ENCODE data around the gene KANK4.

Gene KANK4

GRCh38 chr1:62218604-62219003, 100.6 kb downstream of the KANK4 start:
- no peaks in the 10 kb centered on the region for H3K4me1 ChIP-seq (ENCODE audit: control insufficient read depth, insufficient read depth, low read length)
- H3K27ac ChIP-seq (ENCODE audit: low read depth, low read length), result no peak overlapping the region
- no peak overlapping the region for H3K4me3 ChIP-seq (ENCODE audit: low read depth, low read length)
- no peaks in the 10 kb centered on the region for H3K9me3 ChIP-seq (ENCODE audit: control insufficient read depth, insufficient read depth, low read depth, low read length)
- H3K9ac ChIP-seq (ENCODE audit: low read length), result no peak overlapping the region
- H3K27me3 ChIP-seq (ENCODE audit: control insufficient read depth, insufficient read depth, low read length), result no peaks in the 10 kb centered on the region
- H3K36me3 ChIP-seq (ENCODE audit: control insufficient read depth, insufficient read depth, low read length), result peaks cover 17% of the 10 kb centered on the region

GRCh38 chr1:62213075-62213914, 105.9 kb downstream of the KANK4 start:
- no peaks in the 10 kb centered on the region for H3K4me1 ChIP-seq (ENCODE audit: control insufficient read depth, insufficient read depth, low read length)
- H3K4me3 ChIP-seq (ENCODE audit: low read depth, low read length), result no peak overlapping the region
- no peaks in the 10 kb centered on the region for H3K27me3 ChIP-seq (ENCODE audit: control insufficient read depth, insufficient read depth, low read length)
- H3K36me3 ChIP-seq (ENCODE audit: control insufficient read depth, insufficient read depth, low read length), result peaks cover 47% of the 10 kb centered on the region
- no peak overlapping the region for H3K9ac ChIP-seq (ENCODE audit: low read length)
- H3K9me3 ChIP-seq (ENCODE audit: control insufficient read depth, insufficient read depth, low read depth, low read length), result peaks cover 7% of the 10 kb centered on the region; the same call in 1 of the 2 replicates
- no peak overlapping the region for H3K27ac ChIP-seq (ENCODE audit: low read depth, low read length)

- no peak overlapping the region for H3K4me3 ChIP-seq (ENCODE audit: low read depth, low read length)
Measured at GRCh38 chr1:62212411-62212810, 106.8 kb downstream of the KANK4 start.

GRCh38 chr1:62210960-62211359, 108.3 kb downstream of the KANK4 start:
- H3K9me3 ChIP-seq (ENCODE audit: control insufficient read depth, insufficient read depth, low read depth, low read length), result peaks cover 7% of the 10 kb centered on the region; the same call in 1 of the 2 replicates
- H3K27me3 ChIP-seq (ENCODE audit: control insufficient read depth, insufficient read depth, low read length), result no peaks in the 10 kb centered on the region
- no peak overlapping the region for H3K27ac ChIP-seq (ENCODE audit: low read depth, low read length)
- no peaks in the 10 kb centered on the region for H3K4me1 ChIP-seq (ENCODE audit: control insufficient read depth, insufficient read depth, low read length)
- H3K4me3 ChIP-seq (ENCODE audit: low read depth, low read length), result no peak overlapping the region
- H3K36me3 ChIP-seq (ENCODE audit: control insufficient read depth, insufficient read depth, low read length), result peaks cover 61% of the 10 kb centered on the region
- no peak overlapping the region for H3K9ac ChIP-seq (ENCODE audit: low read length)

More at GRCh38 chr1:62212411-62212810, 106.8 kb downstream of the KANK4 start:
- H3K9ac ChIP-seq (ENCODE audit: low read length), result no peak overlapping the region
- no peaks in the 10 kb centered on the region for H3K4me1 ChIP-seq (ENCODE audit: control insufficient read depth, insufficient read depth, low read length)
- no peaks in the 10 kb centered on the region for H3K27me3 ChIP-seq (ENCODE audit: control insufficient read depth, insufficient read depth, low read length)
- peaks cover 48% of the 10 kb centered on the region for H3K36me3 ChIP-seq (ENCODE audit: control insufficient read depth, insufficient read depth, low read length)
- H3K9me3 ChIP-seq (ENCODE audit: control insufficient read depth, insufficient read depth, low read depth, low read length), result peaks cover 7% of the 10 kb centered on the region; the same call in 1 of the 2 replicates
- no peak overlapping the region for H3K27ac ChIP-seq (ENCODE audit: low read depth, low read length)

- Histone ChIP-seq H3K4me3 (ENCODE audit: low read depth, low read length) (no peak overlapping the region), H3K9ac (ENCODE audit: low read length) (no peak overlapping the region), H3K9me3 (ENCODE audit: control insufficient read depth, insufficient read depth, low read depth, low read length) (peaks cover 7% of the 10 kb centered on the region; the same call in 1 of the 2 replicates), H3K36me3 (ENCODE audit: control insufficient read depth, insufficient read depth, low read length) (peaks cover 67% of the 10 kb centered on the region), H3K4me1 (ENCODE audit: control insufficient read depth, insufficient read depth, low read length) (no peaks in the 10 kb centered on the region), H3K27ac (ENCODE audit: low read depth, low read length) (no peak overlapping the region), H3K27me3 (ENCODE audit: control insufficient read depth, insufficient read depth, low read length) (no peaks in the 10 kb centered on the region)
Measured at GRCh38 chr1:62209931-62210595, 109.2 kb downstream of the KANK4 start.

- no peaks in the 10 kb centered on the region for H3K4me1 ChIP-seq (ENCODE audit: control insufficient read depth, insufficient read depth, low read length)
- no peak overlapping the region for H3K9ac ChIP-seq (ENCODE audit: low read length)
- H3K9me3 ChIP-seq (ENCODE audit: control insufficient read depth, insufficient read depth, low read depth, low read length), result peaks cover 7% of the 10 kb centered on the region; the same call in 1 of the 2 replicates
- peaks cover 74% of the 10 kb centered on the region for H3K36me3 ChIP-seq (ENCODE audit: control insufficient read depth, insufficient read depth, low read length)
- no peaks in the 10 kb centered on the region for H3K27me3 ChIP-seq (ENCODE audit: control insufficient read depth, insufficient read depth, low read length)
- no peak overlapping the region for H3K27ac ChIP-seq (ENCODE audit: low read depth, low read length)
- no peak overlapping the region for H3K4me3 ChIP-seq (ENCODE audit: low read depth, low read length)
Measured at GRCh38 chr1:62208970-62209369, 110.3 kb downstream of the KANK4 start.

DNA sequence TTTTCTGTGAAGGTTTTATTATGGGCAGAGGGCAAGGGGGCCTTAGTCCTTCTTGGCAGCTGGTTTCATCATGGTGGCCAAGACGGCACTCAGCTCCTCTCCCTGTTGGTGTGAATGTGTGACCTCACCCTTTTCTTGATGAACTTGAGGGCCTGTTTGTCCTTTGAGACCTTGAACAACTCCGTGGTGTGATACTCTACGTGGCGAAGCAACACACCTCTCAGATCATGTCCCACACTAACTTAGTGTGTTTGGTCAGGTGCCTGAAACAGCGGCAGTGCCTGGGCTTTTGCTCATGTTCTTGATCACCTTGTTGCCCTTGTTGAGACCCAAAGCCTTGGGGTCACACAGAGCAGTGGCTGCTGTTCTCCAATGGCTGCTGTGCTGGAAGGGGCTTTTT, 111.1 kb downstream of the KANK4 start:
- no peaks in the 10 kb centered on the region for H3K4me1 ChIP-seq (ENCODE audit: control insufficient read depth, insufficient read depth, low read length)
- H3K36me3 ChIP-seq (ENCODE audit: control insufficient read depth, insufficient read depth, low read length), result peaks cover 83% of the 10 kb centered on the region
- H3K4me3 ChIP-seq (ENCODE audit: low read depth, low read length), result no peak overlapping the region
- H3K27ac ChIP-seq (ENCODE audit: low read depth, low read length), result no peak overlapping the region
- no peaks in the 10 kb centered on the region for H3K27me3 ChIP-seq (ENCODE audit: control insufficient read depth, insufficient read depth, low read length)
- peaks cover 7% of the 10 kb centered on the region; the same call in 1 of the 2 replicates for H3K9me3 ChIP-seq (ENCODE audit: control insufficient read depth, insufficient read depth, low read depth, low read length)
- no peak overlapping the region for H3K9ac ChIP-seq (ENCODE audit: low read length)

DNA sequence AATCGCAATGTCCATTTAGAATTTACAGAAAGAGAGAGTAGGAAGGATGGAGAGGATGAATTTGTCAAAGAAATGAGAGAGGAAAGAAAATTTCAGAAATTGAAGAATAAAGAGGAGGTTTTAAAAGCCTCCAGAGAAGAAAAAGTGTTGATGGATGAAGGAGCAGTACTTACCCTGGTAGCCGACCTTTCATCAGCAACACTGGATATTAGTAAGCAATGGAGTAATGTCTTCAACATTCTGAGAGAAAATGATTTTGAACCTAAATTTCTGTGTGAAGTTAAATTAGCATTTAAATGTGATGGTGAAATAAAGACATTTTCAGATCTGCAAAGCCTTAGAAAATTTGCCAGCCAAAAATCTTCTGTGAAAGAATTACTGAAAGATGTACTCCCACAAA, 112.0 kb downstream of the KANK4 start:
- Histone ChIP-seq H3K27ac (ENCODE audit: low read depth, low read length) (no peak overlapping the region), H3K27me3 (ENCODE audit: control insufficient read depth, insufficient read depth, low read length) (no peaks in the 10 kb centered on the region), H3K9ac (ENCODE audit: low read length) (no peak overlapping the region), H3K36me3 (ENCODE audit: control insufficient read depth, insufficient read depth, low read length) (peaks cover 91% of the 10 kb centered on the region), H3K9me3 (ENCODE audit: control insufficient read depth, insufficient read depth, low read depth, low read length) (peaks cover 7% of the 10 kb centered on the region; the same call in 1 of the 2 replicates), H3K4me3 (ENCODE audit: low read depth, low read length) (no peak overlapping the region), H3K4me1 (ENCODE audit: control insufficient read depth, insufficient read depth, low read length) (no peaks in the 10 kb centered on the region)

DNA sequence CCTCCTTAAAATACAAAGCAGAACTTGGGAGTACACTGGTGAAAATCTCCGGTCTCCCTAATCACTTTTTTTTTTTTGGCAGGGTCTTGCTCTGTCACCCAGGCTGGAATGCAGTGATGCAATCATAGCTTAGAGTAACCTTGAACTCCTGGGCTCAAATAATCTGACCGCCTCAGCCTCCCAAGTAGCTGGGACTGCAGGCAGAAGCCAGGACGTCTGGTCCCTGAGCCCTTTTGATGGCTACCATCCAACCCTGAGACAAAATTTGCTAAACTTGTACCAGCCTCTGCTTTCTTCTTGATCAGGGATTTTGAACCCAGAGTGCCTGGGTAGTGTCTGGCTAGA, 120.5 kb downstream of the KANK4 start:
- peak overlapping the region; percentile 84 for H3K9ac ChIP-seq (ENCODE audit: low read length)
- no peaks in the 10 kb centered on the region for H3K9me3 ChIP-seq (ENCODE audit: control insufficient read depth, insufficient read depth, low read depth, low read length)
- H3K4me3 ChIP-seq (ENCODE audit: low read depth, low read length), result peak overlapping the region; percentile 54
- peaks cover 79% of the 10 kb centered on the region for H3K36me3 ChIP-seq (ENCODE audit: control insufficient read depth, insufficient read depth, low read length)
- peak overlapping the region; percentile 89 for H3K27ac ChIP-seq (ENCODE audit: low read depth, low read length)
- no peaks in the 10 kb centered on the region for H3K27me3 ChIP-seq (ENCODE audit: control insufficient read depth, insufficient read depth, low read length)
- peaks cover 39% of the 10 kb centered on the region for H3K4me1 ChIP-seq (ENCODE audit: control insufficient read depth, insufficient read depth, low read length)

DNA sequence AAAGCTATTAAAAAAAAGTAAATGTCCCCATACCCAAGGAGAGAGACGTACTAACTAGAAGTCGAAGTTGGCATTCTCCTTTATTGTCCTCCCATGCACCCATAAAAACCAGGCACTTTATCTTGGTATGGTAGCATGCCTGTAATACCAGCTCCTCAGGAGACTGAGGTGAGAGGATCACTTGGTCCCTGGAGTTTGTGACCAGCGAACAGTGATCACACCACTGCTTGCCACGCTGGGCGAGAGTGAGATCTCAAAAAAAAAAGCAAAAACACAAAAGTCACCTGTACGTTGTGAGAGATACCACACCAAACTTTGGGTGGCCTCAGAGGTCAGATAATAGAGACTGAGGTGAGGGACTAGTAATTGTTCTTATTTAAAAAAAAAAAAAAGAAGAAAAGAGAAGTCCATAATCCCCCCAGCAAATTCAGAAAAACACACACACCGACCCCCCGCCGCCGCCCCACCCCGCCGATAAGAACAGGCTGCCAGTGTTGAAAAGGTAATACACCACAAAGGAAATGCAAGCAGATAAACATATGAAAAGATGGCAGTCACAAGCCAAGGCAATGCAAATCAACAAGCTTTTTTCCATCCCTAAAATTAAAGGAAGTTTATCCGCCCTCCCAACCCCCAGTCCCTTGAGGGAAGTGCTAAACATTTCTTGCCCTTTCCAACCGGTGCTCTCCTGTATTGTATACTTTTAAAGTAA, 121.0 kb downstream of the KANK4 start:
- Histone ChIP-seq H3K4me1 (ENCODE audit: control insufficient read depth, insufficient read depth, low read length) (peaks cover 39% of the 10 kb centered on the region), H3K36me3 (ENCODE audit: control insufficient read depth, insufficient read depth, low read length) (peaks cover 74% of the 10 kb centered on the region), H3K27me3 (ENCODE audit: control insufficient read depth, insufficient read depth, low read length) (no peaks in the 10 kb centered on the region), H3K9me3 (ENCODE audit: control insufficient read depth, insufficient read depth, low read depth, low read length) (no peaks in the 10 kb centered on the region), H3K27ac (ENCODE audit: low read depth, low read length) (peak overlapping the region; percentile 89), H3K9ac (ENCODE audit: low read length) (peak overlapping the region; percentile 84), H3K4me3 (ENCODE audit: low read depth, low read length) (peak overlapping the region; percentile 54)

Data from HUES6 (cell line).